WI38 (cell line): ENCODE measurements around the gene SLX4IP.

Experiments
- H3K4me3 ChIP-seq: 2 replicates; pipeline ENCODE4 v1.5.1; 2011; ENCODE audit warnings: low read depth, mild to moderate bottlenecking, control low read depth, low read length
- TF ChIP-seq, protein P1 (sequence below): IDR thresholded peaks from 2 replicates; pipeline ENCODE4 v1.5.1; 2012; ENCODE audit warnings: low read depth, mild to moderate bottlenecking, control low read depth, low read length

The SLX4IP gene

GRCh38 chr20:10603378-10603777 is 168.3 kb downstream of the SLX4IP start:
- H3K4me3 ChIP-seq: no peak overlapping the region
- TF ChIP-seq, protein P1, sequence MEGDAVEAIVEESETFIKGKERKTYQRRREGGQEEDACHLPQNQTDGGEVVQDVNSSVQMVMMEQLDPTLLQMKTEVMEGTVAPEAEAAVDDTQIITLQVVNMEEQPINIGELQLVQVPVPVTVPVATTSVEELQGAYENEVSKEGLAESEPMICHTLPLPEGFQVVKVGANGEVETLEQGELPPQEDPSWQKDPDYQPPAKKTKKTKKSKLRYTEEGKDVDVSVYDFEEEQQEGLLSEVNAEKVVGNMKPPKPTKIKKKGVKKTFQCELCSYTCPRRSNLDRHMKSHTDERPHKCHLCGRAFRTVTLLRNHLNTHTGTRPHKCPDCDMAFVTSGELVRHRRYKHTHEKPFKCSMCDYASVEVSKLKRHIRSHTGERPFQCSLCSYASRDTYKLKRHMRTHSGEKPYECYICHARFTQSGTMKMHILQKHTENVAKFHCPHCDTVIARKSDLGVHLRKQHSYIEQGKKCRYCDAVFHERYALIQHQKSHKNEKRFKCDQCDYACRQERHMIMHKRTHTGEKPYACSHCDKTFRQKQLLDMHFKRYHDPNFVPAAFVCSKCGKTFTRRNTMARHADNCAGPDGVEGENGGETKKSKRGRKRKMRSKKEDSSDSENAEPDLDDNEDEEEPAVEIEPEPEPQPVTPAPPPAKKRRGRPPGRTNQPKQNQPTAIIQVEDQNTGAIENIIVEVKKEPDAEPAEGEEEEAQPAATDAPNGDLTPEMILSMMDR: no peak

DNA sequence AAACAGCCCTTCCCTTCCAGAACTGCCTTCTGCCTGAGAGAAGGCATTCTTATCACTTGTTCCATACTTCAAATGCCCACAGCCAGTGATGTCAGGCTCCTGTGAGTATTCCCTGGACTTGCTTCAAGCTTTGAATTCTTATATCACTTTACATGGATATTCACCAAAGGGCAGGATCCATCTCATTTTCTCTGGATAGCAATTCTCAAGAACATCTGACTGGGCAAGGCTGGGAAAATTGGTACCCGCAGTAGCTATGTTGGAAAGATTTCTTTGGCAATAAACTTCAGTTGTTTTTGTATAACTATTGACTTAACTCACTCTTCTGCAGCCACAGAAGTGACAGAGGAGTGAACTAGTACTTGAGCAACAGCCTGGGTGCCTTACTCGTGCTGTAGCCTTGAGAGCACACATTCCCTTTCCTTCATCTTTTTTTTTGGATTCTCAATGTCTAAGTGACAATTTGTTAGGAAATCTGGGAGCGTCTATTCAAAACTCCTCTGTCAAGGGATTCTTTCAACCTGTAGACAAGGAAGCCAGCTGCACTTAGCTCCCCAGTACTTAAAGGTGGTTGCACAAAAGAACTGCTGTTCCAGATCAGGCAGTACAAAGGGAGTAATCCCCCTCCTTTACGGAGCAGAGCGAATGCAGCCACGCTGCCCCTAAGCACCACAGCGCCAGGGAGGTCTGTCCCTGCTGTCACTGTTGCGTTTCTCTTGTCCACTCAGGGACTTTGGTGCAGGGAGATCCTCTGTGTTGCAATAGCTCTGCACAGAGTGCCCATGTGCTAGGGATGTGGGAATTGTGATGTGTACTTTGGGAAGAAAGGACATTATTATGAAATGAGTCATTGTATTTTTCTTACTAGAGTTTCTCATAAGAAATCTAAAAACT is 169.1 kb downstream of the SLX4IP start:
- H3K4me3 ChIP-seq: 0 out of 2 replicates have a peak overlapping the region, but pooled peaks have one; percentile 12
- TF ChIP-seq, protein P1: no peak

DNA sequence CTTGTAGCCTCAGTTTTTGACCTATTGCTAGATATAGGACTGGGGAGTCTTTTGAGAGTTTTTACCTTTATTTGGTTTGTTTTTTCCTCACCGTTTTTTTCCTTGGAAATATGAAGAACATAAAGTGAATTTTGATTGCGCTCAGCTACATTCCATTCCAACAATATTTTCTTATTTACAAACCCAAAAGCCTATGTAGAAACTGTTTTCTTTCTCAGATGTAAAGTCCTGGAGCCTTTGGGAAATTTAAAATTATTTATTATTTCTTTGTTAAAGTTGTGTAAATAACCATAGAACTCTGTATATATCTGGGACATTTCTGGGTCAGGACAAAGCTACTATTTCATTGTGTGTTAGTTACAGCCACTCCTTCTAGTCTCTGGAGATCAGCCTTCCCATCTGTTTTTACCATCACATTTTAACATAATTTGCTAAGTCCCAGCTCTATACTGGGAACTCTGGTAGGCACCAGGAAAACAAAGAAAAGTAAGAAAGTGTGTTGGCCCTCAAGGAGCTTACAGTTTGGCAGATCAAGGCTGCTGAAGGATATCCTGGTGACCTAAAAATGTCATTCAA is 169.8 kb downstream of the SLX4IP start:
- no peak overlapping the region for H3K4me3 ChIP-seq
- TF ChIP-seq, protein P1: no peak

- H3K4me3 ChIP-seq: no peak overlapping the region
- TF ChIP-seq, protein P1: no peak
Measured at GRCh38 chr20:10605547-10606195, 170.6 kb downstream of the SLX4IP start.

DNA sequence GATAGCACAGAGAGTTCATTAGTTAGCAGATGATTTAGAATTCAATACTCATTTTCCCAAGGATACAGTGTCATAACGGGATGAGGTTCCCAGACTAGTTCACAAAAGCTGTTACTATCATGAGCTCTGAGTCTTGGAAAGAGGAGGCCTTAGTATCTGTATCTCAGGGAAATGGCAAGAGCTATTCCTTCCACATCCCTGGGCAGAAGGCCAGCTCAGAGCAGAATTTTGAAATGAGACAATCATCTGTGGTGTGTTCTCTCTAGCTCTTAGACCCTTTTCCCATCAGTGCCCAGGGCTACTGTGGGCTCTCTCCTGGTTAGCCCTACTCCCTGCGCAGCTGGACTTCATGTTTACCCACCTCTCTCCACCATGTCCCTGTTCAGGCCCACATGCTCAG is 174.2 kb downstream of the SLX4IP start:
- no peak overlapping the region for H3K4me3 ChIP-seq
- TF ChIP-seq, protein P1: no peak

- H3K4me3 ChIP-seq: no peak overlapping the region
- TF ChIP-seq, protein P1: no peak
Measured at GRCh38 chr20:10609770-10610169, 174.7 kb downstream of the SLX4IP start.

DNA sequence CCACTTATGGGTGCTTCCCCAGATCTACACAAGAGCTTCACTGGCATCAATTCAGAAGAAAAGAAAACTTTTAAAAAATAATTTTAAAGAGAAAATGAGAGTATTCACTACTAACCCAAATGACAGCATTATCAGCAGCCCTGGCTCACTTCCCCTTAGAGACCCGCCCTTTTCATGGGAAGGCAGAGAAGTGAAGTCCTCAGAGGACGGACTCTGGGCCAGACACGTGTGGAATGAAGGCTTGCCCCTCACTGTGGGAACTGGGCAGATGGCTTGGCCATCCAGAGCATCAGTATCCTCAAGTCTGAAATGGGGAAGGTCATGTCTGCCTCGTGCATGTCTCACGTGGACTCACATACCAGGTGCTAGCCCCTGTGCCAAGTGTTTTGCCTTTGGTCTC is 175.1 kb downstream of the SLX4IP start:
- no peak overlapping the region for H3K4me3 ChIP-seq
- TF ChIP-seq, protein P1: no peak
